ENCODE results near the gene ERCC1.

- TF ChIP-seq POLR2A (IDR thresholded peaks at IDR 0.05; ENCODE audit: low read depth, low read length) = no peak
- TF ChIP-seq POLR2AphosphoS5 (IDR thresholded peaks at IDR 0.05; ENCODE audit: low read depth, low read length) = no peak
- TF ChIP-seq TAF1 (IDR thresholded peaks at IDR 0.05; ENCODE audit: low read depth, low read length) = no peak
- no peak for TF ChIP-seq SPI1 (IDR thresholded peaks at IDR 0.05; ENCODE audit: low read depth, low read length)
- no peak for TF ChIP-seq PAX5 (IDR thresholded peaks at IDR 0.05; ENCODE audit: insufficient read depth, low read length, severe bottlenecking)
Measured at GRCh38 chr19:45407091-45407375, 16.7 kb downstream of the ERCC1 start.
